ENCODE measurements around the gene RNPEPL1.

The RNPEPL1 gene

DNA sequence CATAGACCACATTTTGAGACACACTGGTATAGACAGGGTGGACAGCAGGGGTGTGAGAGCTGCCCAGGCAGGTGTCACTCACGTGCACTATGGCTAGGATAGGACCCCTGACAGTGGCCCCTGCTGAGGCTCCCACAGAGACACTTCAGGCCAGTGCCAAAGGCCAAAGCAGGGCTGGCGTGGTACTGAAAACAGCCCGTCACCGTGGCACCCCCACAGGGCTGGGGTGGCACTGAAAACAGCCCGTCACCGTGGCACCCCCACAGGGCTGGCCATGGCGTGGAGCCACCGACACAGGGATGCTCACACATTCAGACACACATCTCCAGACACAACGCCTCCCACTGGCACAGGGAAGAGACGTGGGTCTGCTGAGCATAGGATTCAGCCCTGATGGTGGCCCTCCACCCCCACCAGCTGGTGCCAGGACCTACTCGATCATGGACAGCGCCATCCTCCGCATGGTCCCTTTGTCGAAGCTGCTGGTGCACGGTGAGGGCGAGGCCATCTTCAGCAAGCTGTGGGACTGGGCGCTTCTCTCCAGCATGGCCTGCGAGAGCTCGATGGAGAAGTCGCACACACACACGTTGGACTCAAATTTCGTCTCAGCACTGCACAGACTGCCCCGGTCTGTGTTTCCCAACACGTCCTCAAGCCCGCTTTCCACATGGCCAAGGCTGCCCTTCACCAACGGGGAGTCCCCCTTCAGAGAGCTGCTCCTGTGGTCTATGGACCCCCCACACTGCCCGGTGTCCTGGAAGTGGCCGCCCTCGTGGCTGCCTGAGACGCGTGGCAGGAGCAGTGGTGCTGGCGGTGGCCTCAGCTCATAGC is 44.6 kb upstream of the RNPEPL1 start:
- DNase-seq (ENCODE audit: insufficient read length, low spot score) (no peak), FAIRE-seq (no peak)
- TF ChIP-seq POLR2AphosphoS5 (IDR thresholded peaks at IDR 0.05; ENCODE audit: low read depth, low read length), result no peak
- no peak for TF ChIP-seq TAF1 (IDR thresholded peaks at IDR 0.05; ENCODE audit: low read depth, low read length)
- no peak for TF ChIP-seq POLR2A (IDR thresholded peaks at IDR 0.05; ENCODE audit: low read depth, low read length)
- no peak for TF ChIP-seq PAX5 (IDR thresholded peaks at IDR 0.05; ENCODE audit: insufficient read depth, low read length, severe bottlenecking)
- no peak for TF ChIP-seq POU2F2 (IDR thresholded peaks at IDR 0.05; ENCODE audit: low read depth, low read length)
- no peak for TF ChIP-seq SPI1 (IDR thresholded peaks at IDR 0.05; ENCODE audit: low read depth, low read length)

DNA sequence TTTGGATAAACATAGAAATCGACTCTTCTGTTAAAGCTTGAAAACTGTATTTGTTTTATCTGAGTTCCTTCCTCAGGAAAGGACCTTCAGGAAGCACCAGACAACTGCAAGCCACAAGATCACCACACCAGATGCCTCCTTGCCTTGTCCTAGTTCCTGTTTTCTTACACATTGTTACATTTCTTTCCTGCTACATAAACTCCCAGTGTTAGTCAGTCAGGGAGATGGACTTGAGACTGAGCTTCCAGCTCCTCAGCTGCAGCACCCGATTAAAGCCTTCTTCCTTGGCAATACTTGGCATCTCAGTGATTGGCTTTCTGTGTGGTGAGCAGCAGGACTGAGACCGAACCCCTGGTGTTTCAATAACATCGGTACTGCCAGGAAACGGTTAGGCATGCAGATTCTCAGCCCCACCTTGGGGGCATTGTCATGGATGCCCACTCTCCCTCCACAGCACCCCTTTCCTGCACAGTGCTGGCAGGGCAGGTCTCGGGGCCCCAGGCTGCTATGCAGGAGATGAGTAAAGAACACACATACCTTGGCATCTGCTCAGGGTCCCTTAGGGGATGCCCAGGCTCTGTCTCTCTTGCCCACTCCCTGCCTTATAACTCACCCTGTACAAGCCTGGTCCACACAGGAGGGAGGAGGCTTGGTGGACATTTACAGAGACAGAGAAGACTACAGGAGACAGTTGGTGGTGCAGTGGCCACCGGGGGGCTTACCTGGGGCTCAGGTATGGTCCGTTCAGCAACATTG is 43.1 kb upstream of the RNPEPL1 start:
- FAIRE-seq, result no peak

DNA sequence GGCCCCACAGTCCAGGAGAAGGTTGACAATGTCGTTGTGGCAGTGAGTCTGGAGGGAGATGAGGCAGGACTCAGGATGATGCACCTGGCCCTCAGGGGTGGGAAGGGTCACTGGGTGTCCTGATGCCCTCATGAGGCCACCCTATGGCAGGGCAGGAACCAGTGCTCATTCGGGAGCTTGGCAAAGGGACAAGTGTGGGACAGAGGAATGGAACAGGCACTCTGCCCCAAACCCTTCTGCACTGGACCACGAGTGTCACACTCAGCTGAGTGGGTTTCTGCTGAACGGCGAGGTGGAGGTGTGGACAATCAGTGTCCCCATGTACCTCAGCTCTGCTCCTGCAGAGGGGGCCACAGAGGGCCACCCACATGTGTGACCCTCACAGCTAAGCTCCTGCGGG is 42.5 kb upstream of the RNPEPL1 start:
- TF ChIP-seq POLR2A (IDR thresholded peaks at IDR 0.05; ENCODE audit: low read depth, low read length), result no peak
- TF ChIP-seq PAX5 (IDR thresholded peaks at IDR 0.05; ENCODE audit: insufficient read depth, low read length, severe bottlenecking), result no peak
- TF ChIP-seq TAF1 (IDR thresholded peaks at IDR 0.05; ENCODE audit: low read depth, low read length), result no peak
- TF ChIP-seq POU2F2 (IDR thresholded peaks at IDR 0.05; ENCODE audit: low read depth, low read length), result no peak
- TF ChIP-seq POLR2AphosphoS5 (IDR thresholded peaks at IDR 0.05; ENCODE audit: low read depth, low read length), result no peak
- no peak for TF ChIP-seq SPI1 (IDR thresholded peaks at IDR 0.05; ENCODE audit: low read depth, low read length)
- FAIRE-seq (no peak), DNase-seq (ENCODE audit: insufficient read length, low spot score) (no peak)

More for the DNA sequence above, 43.1 kb upstream of the RNPEPL1 start:
- no peak for TF ChIP-seq POLR2A (IDR thresholded peaks at IDR 0.05; ENCODE audit: low read depth, low read length)
- no peak for TF ChIP-seq SPI1 (IDR thresholded peaks at IDR 0.05; ENCODE audit: low read depth, low read length)
- TF ChIP-seq TAF1 (IDR thresholded peaks at IDR 0.05; ENCODE audit: low read depth, low read length), result no peak
- no peak for TF ChIP-seq POU2F2 (IDR thresholded peaks at IDR 0.05; ENCODE audit: low read depth, low read length)
- TF ChIP-seq PAX5 (IDR thresholded peaks at IDR 0.05; ENCODE audit: insufficient read depth, low read length, severe bottlenecking), result no peak
- TF ChIP-seq POLR2AphosphoS5 (IDR thresholded peaks at IDR 0.05; ENCODE audit: low read depth, low read length), result no peak
- no peak for DNase-seq (ENCODE audit: insufficient read length, low spot score)

DNA sequence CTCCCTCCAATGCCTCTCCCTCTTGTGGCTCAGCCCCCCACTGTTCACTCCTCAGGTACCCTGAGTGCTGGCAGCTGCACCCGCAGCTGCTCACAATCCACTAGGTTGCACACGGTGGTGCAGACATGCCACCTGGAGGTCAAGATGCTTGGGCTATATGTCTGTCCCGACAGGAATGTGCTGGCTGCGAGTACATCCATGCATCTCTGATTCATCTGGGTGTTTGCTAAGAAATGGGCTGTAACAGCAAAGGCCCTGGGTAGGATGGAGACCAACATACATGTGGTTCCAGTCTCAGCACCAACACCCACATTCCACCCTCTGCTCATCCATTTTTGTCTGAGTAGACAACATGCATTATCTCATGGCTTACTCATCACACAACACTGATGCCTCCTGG is 41.8 kb upstream of the RNPEPL1 start:
- TF ChIP-seq POLR2AphosphoS5 (IDR thresholded peaks at IDR 0.05; ENCODE audit: low read depth, low read length) (no peak), SPI1 (IDR thresholded peaks at IDR 0.05; ENCODE audit: low read depth, low read length) (no peak), PAX5 (IDR thresholded peaks at IDR 0.05; ENCODE audit: insufficient read depth, low read length, severe bottlenecking) (no peak), TAF1 (IDR thresholded peaks at IDR 0.05; ENCODE audit: low read depth, low read length) (no peak), POU2F2 (IDR thresholded peaks at IDR 0.05; ENCODE audit: low read depth, low read length) (no peak), POLR2A (IDR thresholded peaks at IDR 0.05; ENCODE audit: low read depth, low read length) (no peak)
- DNase-seq (ENCODE audit: insufficient read length, low spot score) (no peak), FAIRE-seq (no peak)

DNA sequence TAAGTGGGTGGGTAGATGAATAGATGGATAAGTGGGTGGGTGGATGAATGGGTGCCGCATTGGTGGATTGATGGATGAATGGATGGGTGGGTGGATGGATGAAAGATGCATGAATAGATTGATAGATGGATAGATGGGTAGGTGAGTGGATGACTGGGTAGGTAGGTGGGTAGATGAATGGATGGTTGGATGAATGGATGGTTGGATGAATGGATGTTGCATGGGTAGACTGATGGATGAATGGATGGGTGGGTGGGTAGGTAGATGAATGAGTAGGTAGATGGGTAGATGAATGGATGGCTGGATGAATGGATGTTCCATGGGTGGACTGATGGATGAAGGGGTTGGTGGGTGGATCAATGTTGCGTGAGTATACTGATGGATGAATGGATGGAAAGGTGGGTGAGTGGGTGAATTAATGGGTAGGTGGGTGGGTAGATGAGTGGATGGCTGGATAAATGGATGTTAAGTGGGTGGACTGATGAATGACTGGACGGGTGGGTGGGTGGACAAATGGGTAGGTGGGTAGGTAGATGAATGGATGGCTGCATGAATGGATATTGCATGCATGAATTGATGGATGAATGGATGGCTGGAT is 41.0 kb upstream of the RNPEPL1 start:
- no peak for DNase-seq (ENCODE audit: insufficient read length, low spot score)
- peak; percentile 54 for FAIRE-seq
- TF ChIP-seq TAF1 (IDR thresholded peaks at IDR 0.05; ENCODE audit: low read depth, low read length), result no peak
- no peak for TF ChIP-seq POLR2AphosphoS5 (IDR thresholded peaks at IDR 0.05; ENCODE audit: low read depth, low read length)
- TF ChIP-seq POLR2A (IDR thresholded peaks at IDR 0.05; ENCODE audit: low read depth, low read length), result no peak
- TF ChIP-seq POU2F2 (IDR thresholded peaks at IDR 0.05; ENCODE audit: low read depth, low read length), result no peak
- no peak for TF ChIP-seq SPI1 (IDR thresholded peaks at IDR 0.05; ENCODE audit: low read depth, low read length)
- TF ChIP-seq PAX5 (IDR thresholded peaks at IDR 0.05; ENCODE audit: insufficient read depth, low read length, severe bottlenecking), result no peak

DNA sequence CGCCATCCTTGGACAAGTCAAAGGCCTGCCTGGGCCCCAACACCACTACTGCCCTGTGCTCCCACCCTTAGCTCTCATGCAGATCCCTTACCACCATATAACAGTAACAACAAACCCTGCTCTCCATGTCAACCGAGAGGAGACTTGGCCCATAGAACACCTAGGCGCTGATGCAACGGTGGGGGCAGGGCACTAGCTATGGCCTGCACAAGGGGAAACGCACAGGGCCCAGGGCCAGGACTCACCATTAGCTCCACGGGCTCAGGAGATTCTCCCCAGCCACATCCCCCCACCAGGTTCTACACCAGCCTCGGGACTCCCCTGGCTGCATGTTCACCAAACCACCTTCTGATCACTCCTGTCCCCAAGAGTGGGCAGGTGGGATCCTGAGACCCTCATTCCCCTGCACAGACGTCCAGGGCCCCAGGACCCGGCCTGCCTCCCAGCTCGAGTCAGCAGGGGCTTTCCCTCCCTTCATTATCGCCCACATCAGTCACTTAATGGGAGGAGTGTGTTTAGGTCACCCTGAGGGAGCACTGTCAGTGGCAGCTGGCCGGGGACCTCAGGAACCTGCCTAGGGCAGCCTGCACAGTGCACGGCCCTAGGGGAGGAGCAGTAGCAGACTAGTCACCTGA is 39.8 kb upstream of the RNPEPL1 start:
- TF ChIP-seq POLR2A (IDR thresholded peaks at IDR 0.05; ENCODE audit: low read depth, low read length), result no peak
- TF ChIP-seq SPI1 (IDR thresholded peaks at IDR 0.05; ENCODE audit: low read depth, low read length), result no peak
- no peak for TF ChIP-seq PAX5 (IDR thresholded peaks at IDR 0.05; ENCODE audit: insufficient read depth, low read length, severe bottlenecking)
- no peak for TF ChIP-seq TAF1 (IDR thresholded peaks at IDR 0.05; ENCODE audit: low read depth, low read length)
- no peak for TF ChIP-seq POU2F2 (IDR thresholded peaks at IDR 0.05; ENCODE audit: low read depth, low read length)
- no peak for TF ChIP-seq POLR2AphosphoS5 (IDR thresholded peaks at IDR 0.05; ENCODE audit: low read depth, low read length)
- FAIRE-seq, result no peak

DNA sequence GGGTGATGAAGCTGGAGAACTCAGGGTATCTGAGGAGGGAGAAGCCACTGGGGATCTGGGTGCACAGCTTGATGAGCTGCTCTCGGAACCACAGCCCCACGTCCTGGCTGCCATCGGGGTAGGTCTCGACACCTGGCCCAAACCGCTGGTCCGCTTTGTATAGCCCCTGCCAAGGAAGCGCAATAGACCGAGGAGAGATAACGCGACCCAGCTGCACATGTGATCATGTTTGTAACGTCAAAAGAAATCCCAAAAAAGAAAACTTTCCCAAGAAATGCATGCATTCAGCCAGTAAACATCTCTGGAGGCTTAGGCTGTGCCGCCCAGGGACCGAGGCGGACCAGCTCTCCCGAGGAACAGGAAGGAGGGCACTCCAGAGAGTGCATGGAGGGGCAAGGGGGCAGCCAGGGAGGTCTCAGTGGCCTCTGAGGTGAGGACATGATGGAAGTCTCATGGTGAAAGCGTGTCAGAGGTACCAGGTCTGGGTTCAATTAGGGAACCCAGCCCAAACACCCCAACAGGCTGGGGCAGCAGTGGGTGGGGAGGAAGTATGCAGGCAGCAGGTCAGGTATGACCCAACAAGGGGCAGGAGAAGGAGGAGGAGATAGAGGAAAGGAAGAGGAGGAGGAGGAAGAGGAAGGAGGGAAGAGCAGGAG is 38.8 kb upstream of the RNPEPL1 start:
- TF ChIP-seq POLR2A (IDR thresholded peaks at IDR 0.05; ENCODE audit: low read depth, low read length) (no peak), SPI1 (IDR thresholded peaks at IDR 0.05; ENCODE audit: low read depth, low read length) (no peak), POLR2AphosphoS5 (IDR thresholded peaks at IDR 0.05; ENCODE audit: low read depth, low read length) (no peak), TAF1 (IDR thresholded peaks at IDR 0.05; ENCODE audit: low read depth, low read length) (no peak), POU2F2 (IDR thresholded peaks at IDR 0.05; ENCODE audit: low read depth, low read length) (no peak), PAX5 (IDR thresholded peaks at IDR 0.05; ENCODE audit: insufficient read depth, low read length, severe bottlenecking) (no peak)
- FAIRE-seq (no peak), DNase-seq (ENCODE audit: insufficient read length, low spot score) (no peak)

More for the DNA sequence above, 39.8 kb upstream of the RNPEPL1 start:
- DNase-seq (ENCODE audit: insufficient read length, low spot score), result no peak

DNA sequence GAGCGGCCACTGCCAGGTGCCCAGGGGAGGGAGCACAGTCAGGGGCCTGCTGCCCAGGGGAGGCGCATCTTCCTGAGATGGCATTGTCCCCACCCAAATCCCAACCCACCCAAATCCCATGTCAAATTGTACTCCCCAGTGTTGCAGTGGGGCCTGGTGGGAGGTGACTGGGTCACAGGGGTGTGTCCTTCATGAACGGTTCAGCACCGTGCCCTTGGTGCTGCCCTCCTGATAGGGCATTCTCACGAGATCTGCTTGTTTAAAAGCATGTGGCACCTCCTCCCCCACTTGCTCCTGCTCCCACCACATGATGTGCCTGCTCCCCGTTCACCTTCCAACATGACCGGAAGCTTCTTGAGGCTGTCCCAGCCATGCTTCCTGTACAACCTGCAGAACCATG is 38.1 kb upstream of the RNPEPL1 start:
- FAIRE-seq, result no peak
- TF ChIP-seq SPI1 (IDR thresholded peaks at IDR 0.05; ENCODE audit: low read depth, low read length) (no peak), POLR2AphosphoS5 (IDR thresholded peaks at IDR 0.05; ENCODE audit: low read depth, low read length) (no peak), PAX5 (IDR thresholded peaks at IDR 0.05; ENCODE audit: insufficient read depth, low read length, severe bottlenecking) (no peak), POLR2A (IDR thresholded peaks at IDR 0.05; ENCODE audit: low read depth, low read length) (no peak), TAF1 (IDR thresholded peaks at IDR 0.05; ENCODE audit: low read depth, low read length) (no peak), POU2F2 (IDR thresholded peaks at IDR 0.05; ENCODE audit: low read depth, low read length) (no peak)
- DNase-seq (ENCODE audit: insufficient read length, low spot score), result no peak
